HepG2 (cell line): ENCODE results near the gene APOC3. TPM values are rescaled to one million over a fixed set of nuclear protein-coding genes. Genes with fewer than 3 reads are reported as not detected.
A peak's percentile ranks its signal among the peaks of the same experiment; 100 is the strongest.

ENCODE experiments used
- CCAR2 ChIP-seq: fragments of 200-400 bp; formaldehyde crosslinking; optimal IDR thresholded peaks from 2 replicates; pipeline ENCODE3; 2018; ENCODE audit warnings: low read depth, mild to moderate bottlenecking, low read length, moderate library complexity
- CREB1 ChIP-seq, 2 experiments: fragments of 450-650 bp in 1 of 2; IDR thresholded peaks; 2 replicates each; pipeline ENCODE4 v1.6.1; 2016 to 2017; ENCODE audit warnings: control low read depth in 1 of 2, mild to moderate bottlenecking in 1 of 2, missing compliant biosample characterization in 1 of 2, missing genetic modification characterization in 1 of 2
- CREB3 ChIP-seq: sonication (generic); formaldehyde crosslinking; IDR thresholded peaks from 2 replicates; pipeline ENCODE4 v1.5.0; 2020; ENCODE audit warnings: missing genetic modification reagents
- FOSL2 ChIP-seq: sonication (generic); formaldehyde crosslinking; IDR thresholded peaks from 2 replicates; pipeline ENCODE4 v1.4.0; 2020; ENCODE audit warnings: missing genetic modification reagents
- FOXA3 ChIP-seq: IDR thresholded peaks from 2 replicates; pipeline ENCODE4 v1.6.1; 2016; ENCODE audit warnings: missing genetic modification reagents, missing compliant biosample characterization
- GTF2F1 ChIP-seq: fragments of 150-350 bp; IDR thresholded peaks from 2 replicates; pipeline ENCODE4 v1.6.1; 2014; ENCODE audit warnings: low read length
- HNF4A ChIP-seq: sonication (generic); formaldehyde crosslinking; IDR thresholded peaks from 2 replicates; pipeline ENCODE4 v1.4.0; 2020; ENCODE audit warnings: missing genetic modification reagents
- HNF4G ChIP-seq, 2 experiments: sonication (generic) in 1 of 2; formaldehyde crosslinking in 1 of 2; IDR thresholded peaks; 2 replicates each; pipeline versions ENCODE4 v1.4.0 to v1.6.1; 2011 to 2020; ENCODE audit warnings: borderline replicate concordance in 2 of 2, low read depth in 2 of 2, mild to moderate bottlenecking in 2 of 2, low read length in 1 of 2, missing genetic modification reagents in 1 of 2, moderate library complexity in 1 of 2
- LCORL ChIP-seq, 2 experiments: fragments of 450-650 bp in 1 of 2; sonication (generic) in 1 of 2; formaldehyde crosslinking in 1 of 2; IDR thresholded peaks; 2 replicates each; pipeline versions ENCODE4 v1.5.0 to v1.6.1; 2017 to 2020; ENCODE audit warnings: antibody characterized with exemption in 1 of 2, missing genetic modification reagents in 1 of 2
- MZF1 ChIP-seq: sonication (generic); formaldehyde crosslinking; IDR thresholded peaks from 2 replicates; pipeline ENCODE4 v1.8.1; 2023; ENCODE audit warnings: mild to moderate bottlenecking, missing genetic modification reagents, borderline replicate concordance
- UBTF ChIP-seq: sonication (generic); formaldehyde crosslinking; IDR thresholded peaks from 2 replicates; pipeline ENCODE4 v1.4.0; 2020; ENCODE audit warnings: mild to moderate bottlenecking, missing genetic modification reagents
- ZBTB38 ChIP-seq: sonication (generic); formaldehyde crosslinking; IDR thresholded peaks from 2 replicates; pipeline ENCODE4 v1.5.1; 2020; ENCODE audit warnings: mild to moderate bottlenecking, missing genetic modification reagents
- ZMYM2 ChIP-seq: sonication (generic); formaldehyde crosslinking; IDR thresholded peaks from 2 replicates; pipeline ENCODE4 v1.8.0; 2022; ENCODE audit warnings: mild to moderate bottlenecking, missing genetic modification reagents
- ZNF556 ChIP-seq: sonication (generic); formaldehyde crosslinking; IDR thresholded peaks from 2 replicates; pipeline ENCODE4 v1.4.0; 2020; ENCODE audit warnings: mild to moderate bottlenecking, missing genetic modification reagents, borderline replicate concordance
- ZNF761 ChIP-seq: sonication (generic); formaldehyde crosslinking; conservative IDR thresholded peaks from 2 replicates; pipeline ENCODE4 v1.4.0; 2020; ENCODE audit warnings: mild to moderate bottlenecking, missing genetic modification reagents
- ZNF772 ChIP-seq: sonication (generic); formaldehyde crosslinking; IDR thresholded peaks from 2 replicates; pipeline ENCODE4 v1.5.0; 2020; ENCODE audit warnings: mild to moderate bottlenecking, missing genetic modification reagents
- polyA plus RNA-seq, 8 experiments: library from polyadenylated mRNA; depleted of rRNA in 3 of 8; stranded (reverse) in 7 of 8; unstranded in 1 of 8; fragments of >200 nt; fragmentation: Illumina TruSeq in 4 of 8; extraction: Trizol in 4 of 8; gene quantifications; 2 replicates each; pipeline versions ENCODE4 v1.2.1 to v1.2.3, GENCODE V29; 2011 to 2016; ENCODE audit warnings: low read depth in 4 of 8, missing spikeins in 1 of 8, mixed read lengths in 1 of 8; ENCODE audit not compliant: insufficient read depth in 1 of 8
- total RNA-seq, 5 experiments: library from RNA; depleted of rRNA; stranded (reverse); fragments of >200 nt; fragmentation: Illumina TruSeq; extraction: Trizol; gene quantifications; 2 replicates each; pipeline ENCODE4 v1.2.3, GENCODE V29; 2016; ENCODE audit warnings: low read depth in 1 of 5
- TF ChIP-seq, protein P1 (sequence below): conservative IDR thresholded peaks from 2 replicates; pipeline ENCODE4 v1.6.1; 2018; ENCODE audit warnings: missing genetic modification reagents
- TF ChIP-seq, protein P2 (sequence below): sonication (generic); formaldehyde crosslinking; conservative IDR thresholded peaks from 2 replicates; pipeline ENCODE4 v1.4.0; 2020; ENCODE audit warnings: missing genetic modification reagents
- TF ChIP-seq, protein P3 (sequence below): IDR thresholded peaks from 2 replicates; pipeline ENCODE4 v1.6.1; 2016; ENCODE audit warnings: low read depth, borderline replicate concordance
- TF ChIP-seq, protein P4 (sequence below): sonication (generic); formaldehyde crosslinking; IDR thresholded peaks from 2 replicates; pipeline ENCODE4 v1.8.1; 2023; ENCODE audit warnings: mild to moderate bottlenecking, missing genetic modification reagents

APOC3 gene
- total and polyA plus RNA-seq, 2 of the 13 experiments (the other 11 are each of a cell fraction or from before 2014, with no cell fraction given), result 314 to 687 TPM

DNA sequence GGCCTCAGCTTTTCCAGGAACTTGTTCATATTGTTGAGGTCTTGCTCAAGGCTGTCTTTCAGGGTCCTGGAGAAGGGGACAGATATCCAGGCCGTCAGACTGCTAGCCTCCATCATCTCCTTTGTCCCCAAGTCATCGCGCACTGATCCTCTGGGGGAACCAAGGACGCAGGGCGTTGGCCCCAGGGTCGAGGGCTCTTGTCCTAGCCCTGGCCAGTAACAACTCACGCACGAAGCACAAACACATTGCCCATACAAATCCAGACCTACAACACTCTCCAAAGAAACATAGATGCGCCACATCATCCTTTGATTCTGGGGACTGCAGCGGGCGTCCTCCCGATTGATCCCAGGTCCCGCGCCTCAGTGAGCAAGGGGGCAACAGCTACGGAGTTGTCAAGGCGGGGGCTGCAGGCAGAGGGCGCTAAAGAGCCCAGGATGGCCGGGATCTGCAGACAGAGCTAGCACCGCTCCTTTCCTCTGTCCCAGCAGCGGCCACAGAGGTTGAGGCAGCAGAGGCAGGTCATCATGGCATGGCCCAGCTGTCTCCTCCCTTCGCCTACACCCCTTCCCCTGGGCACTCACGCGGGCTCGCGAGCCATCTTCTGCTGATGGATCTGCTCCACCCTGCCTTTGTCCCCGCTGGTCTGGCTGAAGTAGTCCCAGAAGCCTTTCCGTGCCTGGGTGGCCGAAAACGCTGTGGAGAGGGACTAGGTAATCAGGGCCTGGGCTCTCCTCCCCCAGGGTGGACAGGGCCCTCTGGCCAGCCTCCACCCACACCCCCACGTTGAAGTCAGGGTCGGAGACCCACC lies 38.5 kb upstream of the APOC3 start (continued):
- TF ChIP-seq, protein P1, sequence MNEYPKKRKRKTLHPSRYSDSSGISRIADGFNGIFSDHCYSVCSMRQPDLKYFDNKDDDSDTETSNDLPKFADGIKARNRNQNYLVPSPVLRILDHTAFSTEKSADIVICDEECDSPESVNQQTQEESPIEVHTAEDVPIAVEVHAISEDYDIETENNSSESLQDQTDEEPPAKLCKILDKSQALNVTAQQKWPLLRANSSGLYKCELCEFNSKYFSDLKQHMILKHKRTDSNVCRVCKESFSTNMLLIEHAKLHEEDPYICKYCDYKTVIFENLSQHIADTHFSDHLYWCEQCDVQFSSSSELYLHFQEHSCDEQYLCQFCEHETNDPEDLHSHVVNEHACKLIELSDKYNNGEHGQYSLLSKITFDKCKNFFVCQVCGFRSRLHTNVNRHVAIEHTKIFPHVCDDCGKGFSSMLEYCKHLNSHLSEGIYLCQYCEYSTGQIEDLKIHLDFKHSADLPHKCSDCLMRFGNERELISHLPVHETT (CRISPR knock-in tag), result no peak
- TF ChIP-seq, protein P2, sequence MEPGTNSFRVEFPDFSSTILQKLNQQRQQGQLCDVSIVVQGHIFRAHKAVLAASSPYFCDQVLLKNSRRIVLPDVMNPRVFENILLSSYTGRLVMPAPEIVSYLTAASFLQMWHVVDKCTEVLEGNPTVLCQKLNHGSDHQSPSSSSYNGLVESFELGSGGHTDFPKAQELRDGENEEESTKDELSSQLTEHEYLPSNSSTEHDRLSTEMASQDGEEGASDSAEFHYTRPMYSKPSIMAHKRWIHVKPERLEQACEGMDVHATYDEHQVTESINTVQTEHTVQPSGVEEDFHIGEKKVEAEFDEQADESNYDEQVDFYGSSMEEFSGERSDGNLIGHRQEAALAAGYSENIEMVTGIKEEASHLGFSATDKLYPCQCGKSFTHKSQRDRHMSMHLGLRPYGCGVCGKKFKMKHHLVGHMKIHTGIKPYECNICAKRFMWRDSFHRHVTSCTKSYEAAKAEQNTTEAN, result 0 out of 2 replicates have a peak, but pooled peaks have one; percentile 51
- TF ChIP-seq, protein P3, sequence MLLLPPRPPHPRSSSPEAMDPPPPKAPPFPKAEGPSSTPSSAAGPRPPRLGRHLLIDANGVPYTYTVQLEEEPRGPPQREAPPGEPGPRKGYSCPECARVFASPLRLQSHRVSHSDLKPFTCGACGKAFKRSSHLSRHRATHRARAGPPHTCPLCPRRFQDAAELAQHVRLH, result peak; percentile 88
- TF ChIP-seq CREB1 (IDR thresholded peaks at IDR 0.05) (no peak), CREB1 (CRISPR knock-in tag; IDR thresholded peaks at IDR 0.05) (no peak), LCORL (IDR thresholded peaks at IDR 0.05) (no peak), LCORL (CRISPR knock-in tag; IDR thresholded peaks at IDR 0.05) (peak; percentile 84; the same call in 1 of the 2 replicates), UBTF (peak; percentile 55), HNF4A (CRISPR knock-in tag) (peak; percentile 49; the same call in 1 of the 2 replicates), FOXA3 (CRISPR knock-in tag) (peak; percentile 35; the same call in 1 of the 2 replicates), MZF1 (CRISPR knock-in tag) (no peak), ZMYM2 (CRISPR knock-in tag) (no peak), CCAR2 (no peak), FOSL2 (no peak; the same call in 1 of the 2 replicates), ZNF772 (CRISPR knock-in tag) (peak; percentile 65; the same call in 1 of the 2 replicates), HNF4G (IDR thresholded peaks at IDR 0.05; ENCODE audit: borderline replicate concordance, low read depth, low read length) (no peak), HNF4G (CRISPR knock-in tag; IDR thresholded peaks at IDR 0.05; ENCODE audit: borderline replicate concordance, low read depth) (peak; percentile 62; the same call in 1 of the 2 replicates), ZBTB38 (CRISPR knock-in tag) (peak; percentile 87), ZNF761 (CRISPR knock-in tag) (no peak), CREB3 (CRISPR knock-in tag) (no peak), ZNF556 (CRISPR knock-in tag) (peak; percentile 47; the same call in 1 of the 2 replicates), GTF2F1 (no peak)
- TF ChIP-seq, protein P4, sequence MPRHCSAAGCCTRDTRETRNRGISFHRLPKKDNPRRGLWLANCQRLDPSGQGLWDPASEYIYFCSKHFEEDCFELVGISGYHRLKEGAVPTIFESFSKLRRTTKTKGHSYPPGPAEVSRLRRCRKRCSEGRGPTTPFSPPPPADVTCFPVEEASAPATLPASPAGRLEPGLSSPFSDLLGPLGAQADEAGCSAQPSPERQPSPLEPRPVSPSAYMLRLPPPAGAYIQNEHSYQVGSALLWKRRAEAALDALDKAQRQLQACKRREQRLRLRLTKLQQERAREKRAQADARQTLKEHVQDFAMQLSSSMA, result no peak
